ENCODE measurements around the gene APOC3.

The APOC3 gene

DNA sequence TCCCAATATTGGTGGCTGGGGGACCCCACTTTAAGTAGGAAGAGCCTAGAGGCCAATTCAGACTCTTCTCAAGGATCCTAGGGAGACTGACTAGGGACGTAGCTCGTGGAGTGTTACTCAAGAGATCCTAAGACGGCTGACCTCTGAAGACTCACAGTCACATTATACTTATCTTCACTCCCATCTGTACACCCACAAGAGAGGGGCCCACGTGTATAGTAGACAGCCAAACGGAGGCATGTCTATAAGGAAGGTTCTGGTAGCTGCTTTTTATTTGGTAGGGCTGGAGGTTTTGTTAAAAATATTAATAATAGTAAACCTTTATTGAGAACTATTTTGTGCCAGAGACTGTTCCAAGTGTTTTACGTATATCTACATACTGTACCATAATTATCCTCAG, 30.6 kb downstream of the APOC3 start:
- TF ChIP-seq, protein P1, sequence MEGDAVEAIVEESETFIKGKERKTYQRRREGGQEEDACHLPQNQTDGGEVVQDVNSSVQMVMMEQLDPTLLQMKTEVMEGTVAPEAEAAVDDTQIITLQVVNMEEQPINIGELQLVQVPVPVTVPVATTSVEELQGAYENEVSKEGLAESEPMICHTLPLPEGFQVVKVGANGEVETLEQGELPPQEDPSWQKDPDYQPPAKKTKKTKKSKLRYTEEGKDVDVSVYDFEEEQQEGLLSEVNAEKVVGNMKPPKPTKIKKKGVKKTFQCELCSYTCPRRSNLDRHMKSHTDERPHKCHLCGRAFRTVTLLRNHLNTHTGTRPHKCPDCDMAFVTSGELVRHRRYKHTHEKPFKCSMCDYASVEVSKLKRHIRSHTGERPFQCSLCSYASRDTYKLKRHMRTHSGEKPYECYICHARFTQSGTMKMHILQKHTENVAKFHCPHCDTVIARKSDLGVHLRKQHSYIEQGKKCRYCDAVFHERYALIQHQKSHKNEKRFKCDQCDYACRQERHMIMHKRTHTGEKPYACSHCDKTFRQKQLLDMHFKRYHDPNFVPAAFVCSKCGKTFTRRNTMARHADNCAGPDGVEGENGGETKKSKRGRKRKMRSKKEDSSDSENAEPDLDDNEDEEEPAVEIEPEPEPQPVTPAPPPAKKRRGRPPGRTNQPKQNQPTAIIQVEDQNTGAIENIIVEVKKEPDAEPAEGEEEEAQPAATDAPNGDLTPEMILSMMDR (conservative IDR thresholded peaks at IDR 0.05; ENCODE audit: low read length): no peak
- no peak for DNase-seq (ENCODE audit: low read depth)
- H3K4me3 ChIP-seq (ENCODE audit: low read length): no peak overlapping the region

DNA sequence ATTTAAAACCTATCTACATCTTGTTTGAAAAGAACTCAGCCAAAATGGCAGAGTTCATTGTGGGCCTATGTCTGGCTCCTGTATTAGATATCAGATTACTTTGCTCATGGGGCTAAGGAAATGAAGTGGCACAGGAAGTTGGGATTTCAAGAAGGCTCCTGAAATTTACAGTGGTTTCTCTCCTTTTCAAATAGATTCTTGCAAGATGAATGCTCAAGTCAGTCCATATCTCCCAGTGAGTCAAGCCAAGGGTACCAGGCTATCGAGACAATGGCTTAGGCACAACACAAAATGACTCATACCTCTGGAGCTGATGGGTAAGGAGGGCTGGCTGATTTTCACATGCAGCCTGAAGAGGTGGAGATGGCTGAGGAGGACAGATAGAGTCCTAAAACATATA, 31.8 kb downstream of the APOC3 start:
- TF ChIP-seq, protein P1 (conservative IDR thresholded peaks at IDR 0.05; ENCODE audit: low read length): no peak
- H3K4me3 ChIP-seq (ENCODE audit: low read length): no peak overlapping the region
- DNase-seq (ENCODE audit: low read depth): peak; percentile 58

- H3K4me3 ChIP-seq (ENCODE audit: low read length): no peak overlapping the region
- DNase-seq (ENCODE audit: low read depth): no peak
- TF ChIP-seq, protein P1 (conservative IDR thresholded peaks at IDR 0.05; ENCODE audit: low read length): no peak
These were observed 32.5 kb downstream of the APOC3 start for GRCh38 chr11:116862185-116862584.

DNA sequence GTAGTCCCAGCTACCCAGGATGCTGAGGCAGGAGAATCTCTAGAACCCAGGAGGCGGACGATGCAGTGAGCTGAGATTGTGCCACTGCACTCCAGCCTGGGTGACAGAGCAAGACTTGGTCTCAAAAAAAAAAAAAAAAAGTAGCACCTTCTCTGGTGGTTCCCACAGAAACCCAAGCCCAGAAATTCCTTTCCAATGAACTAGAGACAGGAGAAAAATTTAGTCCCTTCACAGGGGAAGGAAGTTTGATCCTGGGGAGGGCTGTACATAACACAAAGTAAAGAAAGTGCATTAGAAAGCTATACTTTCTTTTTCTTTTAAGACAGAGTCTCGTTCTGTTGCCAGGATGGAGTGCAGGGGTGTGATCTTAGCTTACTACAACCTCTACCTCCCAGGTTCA, 33.2 kb downstream of the APOC3 start:
- H3K4me3 ChIP-seq (ENCODE audit: low read length): no peak overlapping the region
- TF ChIP-seq, protein P1 (conservative IDR thresholded peaks at IDR 0.05; ENCODE audit: low read length): no peak
- DNase-seq (ENCODE audit: low read depth): peak; percentile 69

GRCh38 chr11:116864531-116864930, 34.8 kb downstream of the APOC3 start:
- no peak overlapping the region for H3K4me3 ChIP-seq (ENCODE audit: low read length)
- peak; percentile 75 for DNase-seq (ENCODE audit: low read depth)
- TF ChIP-seq, protein P1 (conservative IDR thresholded peaks at IDR 0.05; ENCODE audit: low read length): no peak

DNA sequence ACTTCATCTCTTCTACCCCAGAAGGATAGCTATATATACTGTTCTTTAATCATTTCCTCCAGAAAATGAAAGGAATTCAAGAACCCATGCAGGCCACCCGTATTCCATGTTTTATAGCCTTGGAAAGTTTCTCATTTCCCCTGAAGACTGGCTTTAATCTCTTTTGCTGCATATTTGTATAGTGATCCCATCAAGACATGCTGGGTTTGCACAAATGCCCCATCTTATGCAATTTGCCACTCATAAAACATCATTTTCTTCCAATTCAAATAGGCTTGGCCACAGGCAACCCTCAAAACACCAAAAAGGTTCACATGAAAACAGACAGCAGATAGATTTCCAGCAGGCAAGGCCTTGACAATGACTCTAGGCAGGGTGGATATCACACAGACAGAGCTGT, 36.0 kb downstream of the APOC3 start:
- H3K4me3 ChIP-seq (ENCODE audit: low read length): no peak overlapping the region
- DNase-seq (ENCODE audit: low read depth): peak; percentile 92
- TF ChIP-seq, protein P1 (conservative IDR thresholded peaks at IDR 0.05; ENCODE audit: low read length): no peak

- no peak overlapping the region for H3K4me3 ChIP-seq (ENCODE audit: low read length)
- TF ChIP-seq, protein P1 (conservative IDR thresholded peaks at IDR 0.05; ENCODE audit: low read length): no peak
- peak; percentile 76 for DNase-seq (ENCODE audit: low read depth)
These were observed 37.2 kb downstream of the APOC3 start for GRCh38 chr11:116866804-116867455.
